SK-N-SH (cell line): Measurements from ENCODE around the gene GZMB. TPM values are rescaled to one million over a fixed set of nuclear protein-coding genes. Genes with fewer than 3 reads are reported as not detected.

Experiments
- CTCF ChIA-PET: fragments of 300-600, 350-600 bp; formaldehyde crosslinking; extraction: SDS; loops from one replicate; lab custom pipeline; 2021; lab: Yijun Ruan, JAX
- POLR2A ChIA-PET: fragments of 350-600 bp; sonication (Branson Sonifier 250); formaldehyde crosslinking; extraction: SDS; loops from one replicate; lab custom pipeline; 2020; ENCODE audit warnings: antibody characterized with exemption, inconsistent platforms; lab: Yijun Ruan, JAX
- DNase-seq: peaks from one replicate; pipeline ENCODE4 v3.0.0; 2012
- H2AFZ ChIP-seq: fragments of 200-600 bp; sonication (generic); 2 replicates; pipeline ENCODE4 v1.8.1; 2016; ENCODE audit warnings: antibody characterized with exemption, mild to moderate bottlenecking, low read depth
- H3F3A ChIP-seq: fragments of 200-600 bp; sonication (generic); replicated peaks from 2 replicates; pipeline ENCODE3; 2016; ENCODE audit warnings: antibody characterized with exemption, mild to moderate bottlenecking; ENCODE audit not compliant: insufficient read depth
- H3K27ac ChIP-seq, 2 experiments: fragments of 200-500 bp in 1 of 2; fragments of 200-600 bp in 1 of 2; sonication (Bioruptor generic) in 1 of 2; sonication (generic), shearing (Covaris generic) in 1 of 2; 2 replicates each; pipeline versions ENCODE4 v1.5.1 to v1.6.1; 2014 to 2016; ENCODE audit warnings: low read depth in 2 of 2, inconsistent platforms in 1 of 2, low read length in 1 of 2, mild to moderate bottlenecking in 1 of 2, mixed read lengths in 1 of 2
- H3K27me3 ChIP-seq: fragments of 200-600 bp; sonication (generic), shearing (Covaris generic); 2 replicates; pipeline ENCODE4 v1.6.1; 2016; ENCODE audit warnings: mixed run types; ENCODE audit not compliant: insufficient read depth
- H3K36me3 ChIP-seq, 2 experiments: fragments of 200-500 bp in 1 of 2; fragments of 200-600 bp in 1 of 2; sonication (Bioruptor generic) in 1 of 2; sonication (generic) in 1 of 2; replicated peaks in 1 of 2; 2 replicates each; pipeline versions ENCODE3 to v1.5.1; 2014 to 2016; ENCODE audit warnings: low read length in 1 of 2, mild to moderate bottlenecking in 1 of 2; ENCODE audit not compliant: insufficient read depth in 2 of 2, control insufficient read depth in 1 of 2
- H3K4me1 ChIP-seq, 2 experiments: fragments of 200-500 bp in 1 of 2; fragments of 200-600 bp in 1 of 2; sonication (Bioruptor generic) in 1 of 2; sonication (generic), shearing (Covaris generic) in 1 of 2; 2 replicates each; pipeline versions ENCODE4 v1.5.1 to v1.6.1; 2014 to 2016; ENCODE audit warnings: low read depth in 1 of 2, low read length in 1 of 2, mixed run types in 1 of 2; ENCODE audit not compliant: insufficient read depth in 2 of 2, control insufficient read depth in 1 of 2
- H3K4me2 ChIP-seq: fragments of 200-600 bp; sonication (generic), shearing (Covaris generic); 2 replicates; pipeline ENCODE4 v1.6.1; 2017; ENCODE audit warnings: mixed run types
- H3K4me3 ChIP-seq, 2 experiments: fragments of 200-500 bp in 1 of 2; fragments of 200-600 bp in 1 of 2; sonication (Bioruptor generic) in 1 of 2; sonication (generic), shearing (Covaris generic) in 1 of 2; 2 replicates each; pipeline versions ENCODE4 v1.5.1 to v1.8.1; 2014 to 2016; ENCODE audit warnings: low read depth in 2 of 2, inconsistent platforms in 1 of 2, low read length in 1 of 2, mild to moderate bottlenecking in 1 of 2, mixed read lengths in 1 of 2, moderate library complexity in 1 of 2
- H3K79me2 ChIP-seq: fragments of 200-600 bp; sonication (generic); 2 replicates; pipeline ENCODE4 v1.8.1; 2017; ENCODE audit warnings: mild to moderate bottlenecking; ENCODE audit not compliant: insufficient read depth
- H3K9ac ChIP-seq: fragments of 200-600 bp; sonication (generic); 2 replicates; pipeline ENCODE4 v1.6.1; 2017; ENCODE audit warnings: mixed run types
- H3K9me2 ChIP-seq: fragments of 200-600 bp; sonication (generic); 2 replicates; pipeline ENCODE4 v1.6.1; 2017; ENCODE audit warnings: mixed run types
- H3K9me3 ChIP-seq: fragments of 200-600 bp; sonication (generic); 2 replicates; pipeline ENCODE4 v1.6.1; 2017; ENCODE audit warnings: mixed run types, mild to moderate bottlenecking, moderate library complexity
- H4K20me1 ChIP-seq: fragments of 200-600 bp; sonication (generic); 2 replicates; pipeline ENCODE4 v1.6.1; 2017; ENCODE audit warnings: mild to moderate bottlenecking, mixed run types; ENCODE audit not compliant: insufficient read depth
- CHD2 ChIP-seq: fragments of 150-350 bp; IDR thresholded peaks from 2 replicates; pipeline ENCODE4 v1.6.1; 2018; ENCODE audit warnings: low read length; ENCODE audit not compliant: partially characterized antibody
- ELF1 ChIP-seq: IDR thresholded peaks from 2 replicates; pipeline ENCODE4 v1.4.0; 2012
- EZH2phosphoT487 ChIP-seq: fragments of 200-600 bp; sonication (generic); IDR thresholded peaks from 2 replicates; pipeline ENCODE4 v1.6.1; 2017; ENCODE audit warnings: low read depth, mixed run types, mild to moderate bottlenecking, antibody characterized with exemption, moderate library complexity, borderline replicate concordance
- FOSL2 ChIP-seq: IDR thresholded peaks from 2 replicates; pipeline ENCODE4 v1.4.0; 2012; ENCODE audit warnings: low read depth, mild to moderate bottlenecking, moderate library complexity, borderline replicate concordance
- FOXJ3 ChIP-seq: sonication (generic); formaldehyde crosslinking; IDR thresholded peaks from 2 replicates; pipeline ENCODE4 v1.5.1; 2020; ENCODE audit warnings: mild to moderate bottlenecking, missing genetic modification reagents
- FOXM1 ChIP-seq: IDR thresholded peaks from 2 replicates; pipeline ENCODE4 v1.4.0; 2012; ENCODE audit warnings: low read depth, mild to moderate bottlenecking
- GABPA ChIP-seq: IDR thresholded peaks from 2 replicates; pipeline ENCODE4 v1.4.0; 2012; ENCODE audit warnings: low read depth, mild to moderate bottlenecking
- GATA2 ChIP-seq: sonication (generic); formaldehyde crosslinking; IDR thresholded peaks from 2 replicates; pipeline ENCODE4 v1.5.0; 2020; ENCODE audit warnings: mild to moderate bottlenecking, missing genetic modification reagents
- IRF3 ChIP-seq: fragments of 150-350 bp; IDR thresholded peaks from 2 replicates; pipeline ENCODE4 v1.6.1; 2016; ENCODE audit warnings: mild to moderate bottlenecking, low read depth, low read length
- JUND ChIP-seq: IDR thresholded peaks from 2 replicates; pipeline ENCODE4 v1.4.0; 2012
- MAX ChIP-seq: IDR thresholded peaks from 2 replicates; pipeline ENCODE4 v1.4.0; 2012; ENCODE audit warnings: low read depth
- MXI1 ChIP-seq: IDR thresholded peaks from 2 replicates; pipeline ENCODE4 v1.6.1; 2012; ENCODE audit warnings: mild to moderate bottlenecking, low read depth, low read length, improper control_type of control experiment
- NFIC ChIP-seq: IDR thresholded peaks from 2 replicates; pipeline ENCODE4 v1.4.0; 2012; ENCODE audit warnings: borderline replicate concordance
- NRF1 ChIP-seq: IDR thresholded peaks from 2 replicates; pipeline ENCODE4 v1.6.1; 2012; ENCODE audit warnings: low read depth, mild to moderate bottlenecking, low read length
- PBX3 ChIP-seq: IDR thresholded peaks from 2 replicates; pipeline ENCODE4; 2012
- POLR2AphosphoS5 ChIP-seq: IDR thresholded peaks from 2 replicates; pipeline ENCODE4 v1.6.1; 2012; ENCODE audit warnings: low read depth, low read length
- RAD21 ChIP-seq: IDR thresholded peaks from 2 replicates; pipeline ENCODE4 v1.6.1; 2012; ENCODE audit warnings: mild to moderate bottlenecking, low read length
- TCF12 ChIP-seq: IDR thresholded peaks from 2 replicates; pipeline ENCODE4 v1.4.0; 2012
- TEAD4 ChIP-seq: IDR thresholded peaks from 2 replicates; pipeline ENCODE4 v1.4.0; 2012; ENCODE audit warnings: mild to moderate bottlenecking, borderline replicate concordance; ENCODE audit not compliant: insufficient read depth
- WGBS: methylation state at CpG from one replicate; pipeline ENCODE4 v1.1.6; 2017; ENCODE audit warnings: low lambda C conversion rate; 5-methylcytosine and 5-hydroxymethylcytosine counted together
- polyA plus RNA-seq, 3 experiments: library from polyadenylated mRNA; depleted of rRNA; stranded (reverse); fragments of >200 nt; gene quantifications; 2 replicates each; pipeline ENCODE4 v1.2.3, GENCODE V29; 2012
- TF ChIP-seq, protein P1 (sequence below): fragments of 150-350 bp; IDR thresholded peaks from 2 replicates; pipeline ENCODE4 v1.6.1; 2017; ENCODE audit warnings: antibody characterized with exemption, low read length, low read depth, borderline replicate concordance
- TF ChIP-seq, protein P2 (sequence below): IDR thresholded peaks from 2 replicates; pipeline ENCODE4 v1.4.0; 2012; ENCODE audit warnings: low read depth, borderline replicate concordance
- TF ChIP-seq, protein P3 (sequence below): IDR thresholded peaks from 2 replicates; pipeline ENCODE4 v1.6.1; 2012; ENCODE audit warnings: mild to moderate bottlenecking, low read depth, low read length, moderate library complexity

Gene GZMB
- polyA plus RNA-seq, 1 of the 3 experiments (the other 2 are of a cell fraction) = not detected

DNA sequence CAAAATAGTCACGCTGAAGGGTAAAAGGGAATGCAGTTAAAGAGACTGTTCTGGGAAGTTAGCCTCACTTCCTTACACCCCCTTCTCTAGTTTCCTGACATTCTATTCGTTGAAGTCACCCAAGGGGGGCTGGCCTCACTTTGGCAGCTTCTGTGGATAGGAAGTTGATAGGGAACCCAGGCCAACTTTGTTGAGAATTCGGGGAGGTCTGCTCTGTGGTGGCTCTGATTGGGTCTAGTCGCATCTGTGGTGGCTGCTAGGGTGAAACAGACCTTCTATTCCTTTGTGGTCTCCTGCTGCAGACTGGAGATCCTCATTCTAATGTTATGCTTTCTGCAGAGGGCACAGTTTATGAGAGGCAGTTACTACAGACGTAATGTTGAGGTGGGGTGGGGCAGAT, 28.8 kb upstream of the GZMB start:
- Histone ChIP-seq H3K36me3 (no peaks in the 10 kb centered on the region), H3K9me2 (no peaks in the 10 kb centered on the region), H4K20me1 (no peaks in the 10 kb centered on the region), H3K27me3 (no peaks in the 10 kb centered on the region), H3F3A (no peaks in the 10 kb centered on the region), H3K4me1 (no peaks in the 10 kb centered on the region), H3K4me2 (no peak overlapping the region), H3K27ac (no peak overlapping the region), H3K9ac (no peak overlapping the region), H3K4me3 (no peak overlapping the region), H3K79me2 (no peaks in the 10 kb centered on the region), H2AFZ (no peak overlapping the region), H3K9me3 (no peaks in the 10 kb centered on the region)
- 0% methylated on average over 5 of the region's 5 CpGs for WGBS
- no peak for TF ChIP-seq EZH2phosphoT487
- no peak for TF ChIP-seq GATA2 (CRISPR knock-in tag)
- TF ChIP-seq NRF1 = no peak
- TF ChIP-seq FOSL2 = no peak
- no peak for TF ChIP-seq RAD21
- no peak for TF ChIP-seq NFIC
- TF ChIP-seq, protein P1, sequence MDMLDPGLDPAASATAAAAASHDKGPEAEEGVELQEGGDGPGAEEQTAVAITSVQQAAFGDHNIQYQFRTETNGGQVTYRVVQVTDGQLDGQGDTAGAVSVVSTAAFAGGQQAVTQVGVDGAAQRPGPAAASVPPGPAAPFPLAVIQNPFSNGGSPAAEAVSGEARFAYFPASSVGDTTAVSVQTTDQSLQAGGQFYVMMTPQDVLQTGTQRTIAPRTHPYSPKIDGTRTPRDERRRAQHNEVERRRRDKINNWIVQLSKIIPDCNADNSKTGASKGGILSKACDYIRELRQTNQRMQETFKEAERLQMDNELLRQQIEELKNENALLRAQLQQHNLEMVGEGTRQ = no peak
- no peak for TF ChIP-seq IRF3
- TF ChIP-seq ELF1 = no peak
- no peak for TF ChIP-seq POLR2AphosphoS5
- TF ChIP-seq JUND = no peak
- TF ChIP-seq TEAD4 = no peak
- TF ChIP-seq CHD2 = no peak
- ChIA-PET CTCF (interaction anchor here (1.0 to 1.9 kb wide), 2 partner anchors 16 to 17 kb away, joined by 4 to 8 read pairs; no protein-coding TSS in a partner anchor), POLR2A (no interaction called here)
- no peak for DNase-seq

- no peak overlapping the region for H3K4me2 ChIP-seq
- ChIA-PET POLR2A (no interaction called here), CTCF (no interaction called here)
- H4K20me1 ChIP-seq = no peaks in the 10 kb centered on the region
- no peaks in the 10 kb centered on the region for H3K4me1 ChIP-seq
- H3K9me3 ChIP-seq = no peaks in the 10 kb centered on the region
- no peaks in the 10 kb centered on the region for H3K36me3 ChIP-seq
- H3K9ac ChIP-seq = no peak overlapping the region
- H2AFZ ChIP-seq = no peak overlapping the region
- H3K79me2 ChIP-seq = no peaks in the 10 kb centered on the region
- H3K27ac ChIP-seq = no peak overlapping the region
- no peak for DNase-seq
- H3K27me3 ChIP-seq = no peaks in the 10 kb centered on the region
- WGBS = 1% methylated on average over 9 of the region's 9 CpGs
- no peak overlapping the region for H3K4me3 ChIP-seq
- no peaks in the 10 kb centered on the region for H3F3A ChIP-seq
- H3K9me2 ChIP-seq = no peaks in the 10 kb centered on the region
- TF ChIP-seq TCF12 = no peak
- TF ChIP-seq GABPA = no peak
- TF ChIP-seq, protein P2, sequence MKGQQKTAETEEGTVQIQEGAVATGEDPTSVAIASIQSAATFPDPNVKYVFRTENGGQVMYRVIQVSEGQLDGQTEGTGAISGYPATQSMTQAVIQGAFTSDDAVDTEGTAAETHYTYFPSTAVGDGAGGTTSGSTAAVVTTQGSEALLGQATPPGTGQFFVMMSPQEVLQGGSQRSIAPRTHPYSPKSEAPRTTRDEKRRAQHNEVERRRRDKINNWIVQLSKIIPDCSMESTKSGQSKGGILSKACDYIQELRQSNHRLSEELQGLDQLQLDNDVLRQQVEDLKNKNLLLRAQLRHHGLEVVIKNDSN = no peak
- TF ChIP-seq, protein P3, sequence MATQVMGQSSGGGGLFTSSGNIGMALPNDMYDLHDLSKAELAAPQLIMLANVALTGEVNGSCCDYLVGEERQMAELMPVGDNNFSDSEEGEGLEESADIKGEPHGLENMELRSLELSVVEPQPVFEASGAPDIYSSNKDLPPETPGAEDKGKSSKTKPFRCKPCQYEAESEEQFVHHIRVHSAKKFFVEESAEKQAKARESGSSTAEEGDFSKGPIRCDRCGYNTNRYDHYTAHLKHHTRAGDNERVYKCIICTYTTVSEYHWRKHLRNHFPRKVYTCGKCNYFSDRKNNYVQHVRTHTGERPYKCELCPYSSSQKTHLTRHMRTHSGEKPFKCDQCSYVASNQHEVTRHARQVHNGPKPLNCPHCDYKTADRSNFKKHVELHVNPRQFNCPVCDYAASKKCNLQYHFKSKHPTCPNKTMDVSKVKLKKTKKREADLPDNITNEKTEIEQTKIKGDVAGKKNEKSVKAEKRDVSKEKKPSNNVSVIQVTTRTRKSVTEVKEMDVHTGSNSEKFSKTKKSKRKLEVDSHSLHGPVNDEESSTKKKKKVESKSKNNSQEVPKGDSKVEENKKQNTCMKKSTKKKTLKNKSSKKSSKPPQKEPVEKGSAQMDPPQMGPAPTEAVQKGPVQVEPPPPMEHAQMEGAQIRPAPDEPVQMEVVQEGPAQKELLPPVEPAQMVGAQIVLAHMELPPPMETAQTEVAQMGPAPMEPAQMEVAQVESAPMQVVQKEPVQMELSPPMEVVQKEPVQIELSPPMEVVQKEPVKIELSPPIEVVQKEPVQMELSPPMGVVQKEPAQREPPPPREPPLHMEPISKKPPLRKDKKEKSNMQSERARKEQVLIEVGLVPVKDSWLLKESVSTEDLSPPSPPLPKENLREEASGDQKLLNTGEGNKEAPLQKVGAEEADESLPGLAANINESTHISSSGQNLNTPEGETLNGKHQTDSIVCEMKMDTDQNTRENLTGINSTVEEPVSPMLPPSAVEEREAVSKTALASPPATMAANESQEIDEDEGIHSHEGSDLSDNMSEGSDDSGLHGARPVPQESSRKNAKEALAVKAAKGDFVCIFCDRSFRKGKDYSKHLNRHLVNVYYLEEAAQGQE = no peak
- TF ChIP-seq FOXM1 = no peak
- no peak for TF ChIP-seq MAX
- no peak for TF ChIP-seq POLR2AphosphoS5
- TF ChIP-seq MXI1 = no peak
- TF ChIP-seq FOXJ3 (CRISPR knock-in tag) = no peak
- no peak for TF ChIP-seq JUND
- no peak for TF ChIP-seq TEAD4
- TF ChIP-seq PBX3 = no peak
- no peak for TF ChIP-seq FOSL2
Measured at GRCh38 chr14:24659916-24660570, 26.1 kb upstream of the GZMB start.
